ENCODE data around the gene MUTYH.
A peak's percentile ranks its signal among the peaks of the same experiment; 100 is the strongest.
"Not testable (repeated sequence)": the region's sequence is repeated elsewhere in the genome, so short reads cannot be mapped to it uniquely, and the experiment has no call there.

The MUTYH gene

DNA sequence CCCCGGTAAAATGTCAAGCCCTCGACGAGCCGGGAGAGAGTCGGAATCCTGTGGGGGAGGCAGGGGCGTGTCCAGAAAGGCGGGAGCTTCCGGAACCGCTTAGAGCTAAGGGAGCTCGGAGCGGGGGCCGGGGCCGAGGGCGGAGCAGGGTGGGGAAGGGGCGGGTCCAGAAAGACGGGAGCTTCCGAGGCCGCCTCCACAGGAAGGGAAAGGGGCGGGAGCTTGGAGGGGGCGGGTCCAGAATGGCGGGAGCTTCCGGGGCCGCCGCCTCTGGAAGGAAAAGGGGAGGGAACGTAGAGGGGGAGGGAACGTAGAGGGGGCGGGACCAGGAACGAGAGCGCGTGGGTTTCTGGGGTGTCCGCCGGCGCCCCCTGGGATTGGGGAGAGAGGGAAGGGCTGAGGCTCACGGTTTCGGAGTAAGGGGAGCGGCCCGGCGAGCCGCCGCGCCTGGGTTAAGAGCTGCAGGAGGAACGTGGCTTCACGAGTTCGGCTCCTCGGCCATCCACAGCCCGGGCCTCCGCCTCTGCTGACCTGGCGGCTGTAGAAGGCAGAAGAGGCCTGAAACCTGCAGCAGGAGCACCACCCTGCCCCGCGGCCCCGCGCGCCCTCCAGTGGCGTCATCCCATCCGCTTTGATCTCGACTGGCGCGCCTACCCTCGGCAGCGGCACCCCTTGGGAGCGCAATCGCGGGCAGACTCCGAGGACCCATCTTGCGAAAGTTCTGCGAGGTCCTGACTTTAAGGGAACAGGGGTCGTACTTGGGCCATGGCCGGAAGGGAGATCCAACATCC, 36.5 kb downstream of the MUTYH start:
- Histone ChIP-seq H3K4me1 (ENCODE audit: control insufficient read depth, insufficient read depth, low read length, poor library complexity, severe bottlenecking) (peaks cover 6% of the 10 kb centered on the region), H3K4me3 (ENCODE audit: insufficient read depth, low read depth, low read length, poor library complexity, severe bottlenecking) (peak overlapping the region; percentile 87), H3K27me3 (replicated peaks; ENCODE audit: control insufficient read depth, insufficient read depth, low read length, poor library complexity, severe bottlenecking) (no peaks in the 10 kb centered on the region), H3K9me3 (ENCODE audit: control insufficient read depth, low read length) (no peaks in the 10 kb centered on the region), H3K36me3 (ENCODE audit: control insufficient read depth, insufficient read depth, low read length) (no peaks in the 10 kb centered on the region), H3K27ac (ENCODE audit: insufficient read depth, low read length, poor library complexity, severe bottlenecking) (peak overlapping the region; percentile 83)
- DNase-seq = peak; percentile 95 to 98 (median 96)

- H3K36me3 ChIP-seq (ENCODE audit: control insufficient read depth, insufficient read depth, low read length) = no peaks in the 10 kb centered on the region
- no peak overlapping the region for H3K27ac ChIP-seq (ENCODE audit: insufficient read depth, low read length, poor library complexity, severe bottlenecking)
- DNase-seq = no peak
- H3K4me1 ChIP-seq (ENCODE audit: control insufficient read depth, insufficient read depth, low read length, poor library complexity, severe bottlenecking) = peaks cover 6% of the 10 kb centered on the region
- H3K27me3 ChIP-seq (replicated peaks; ENCODE audit: control insufficient read depth, insufficient read depth, low read length, poor library complexity, severe bottlenecking) = no peaks in the 10 kb centered on the region
- H3K9me3 ChIP-seq (ENCODE audit: control insufficient read depth, low read length) = no peaks in the 10 kb centered on the region
- peak overlapping the region; percentile 87 for H3K4me3 ChIP-seq (ENCODE audit: insufficient read depth, low read depth, low read length, poor library complexity, severe bottlenecking)
Measured at GRCh38 chr1:45302505-45303150, 37.6 kb downstream of the MUTYH start.

- no peak for DNase-seq
- H3K4me3 ChIP-seq (ENCODE audit: insufficient read depth, low read depth, low read length, poor library complexity, severe bottlenecking) = no peak overlapping the region
- H3K9me3 ChIP-seq (ENCODE audit: control insufficient read depth, low read length) = no peaks in the 10 kb centered on the region
- no peak overlapping the region for H3K27ac ChIP-seq (ENCODE audit: insufficient read depth, low read length, poor library complexity, severe bottlenecking)
- H3K27me3 ChIP-seq (replicated peaks; ENCODE audit: control insufficient read depth, insufficient read depth, low read length, poor library complexity, severe bottlenecking) = no peaks in the 10 kb centered on the region
- H3K4me1 ChIP-seq (ENCODE audit: control insufficient read depth, insufficient read depth, low read length, poor library complexity, severe bottlenecking) = peaks cover 6% of the 10 kb centered on the region
- no peaks in the 10 kb centered on the region for H3K36me3 ChIP-seq (ENCODE audit: control insufficient read depth, insufficient read depth, low read length)
Measured at GRCh38 chr1:45300669-45300997, 39.6 kb downstream of the MUTYH start.

DNA sequence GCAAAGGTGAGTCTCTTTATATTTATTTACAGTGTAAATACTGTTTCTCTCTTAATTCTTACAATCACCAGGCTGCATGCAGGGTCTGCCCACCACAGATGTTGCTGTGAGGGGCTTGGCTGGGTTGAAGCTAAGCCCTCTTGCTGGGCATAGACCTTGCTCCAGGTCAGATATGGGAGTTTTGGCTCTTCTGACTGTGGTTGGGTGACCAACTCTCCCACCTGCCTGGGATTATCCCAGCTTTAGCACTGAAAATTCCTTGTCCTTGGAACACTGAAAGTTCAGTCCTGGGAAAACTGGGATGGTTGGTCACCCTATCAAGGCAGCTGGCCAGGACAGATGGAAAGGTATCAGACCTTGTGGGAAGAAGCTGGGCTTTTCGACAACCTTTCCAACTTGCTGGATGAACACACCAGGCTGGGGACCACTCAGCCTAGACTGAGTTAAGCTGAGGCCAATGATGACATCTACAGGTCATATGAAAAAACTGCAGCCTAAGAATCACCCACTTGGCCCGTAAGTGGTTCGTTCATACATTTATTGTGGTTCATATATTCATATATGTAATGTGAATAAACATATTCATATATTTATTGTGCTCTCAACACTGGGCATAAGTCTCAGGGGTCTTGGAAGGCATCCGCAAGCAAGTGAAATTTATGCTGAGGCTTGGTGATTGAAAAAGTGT, 40.1 kb downstream of the MUTYH start:
- Histone ChIP-seq H3K36me3 (ENCODE audit: control insufficient read depth, insufficient read depth, low read length) (no peaks in the 10 kb centered on the region), H3K9me3 (ENCODE audit: control insufficient read depth, low read length) (no peaks in the 10 kb centered on the region), H3K4me3 (ENCODE audit: insufficient read depth, low read depth, low read length, poor library complexity, severe bottlenecking) (no peak overlapping the region), H3K27ac (ENCODE audit: insufficient read depth, low read length, poor library complexity, severe bottlenecking) (no peak overlapping the region), H3K27me3 (replicated peaks; ENCODE audit: control insufficient read depth, insufficient read depth, low read length, poor library complexity, severe bottlenecking) (no peaks in the 10 kb centered on the region), H3K4me1 (ENCODE audit: control insufficient read depth, insufficient read depth, low read length, poor library complexity, severe bottlenecking) (peaks cover 6% of the 10 kb centered on the region)
- peak in 1 of 3 donors; percentile 18 for DNase-seq

GRCh38 chr1:45299296-45299695, 40.9 kb downstream of the MUTYH start:
- Histone ChIP-seq H3K4me3 (ENCODE audit: insufficient read depth, low read depth, low read length, poor library complexity, severe bottlenecking) (no peak overlapping the region), H3K27me3 (replicated peaks; ENCODE audit: control insufficient read depth, insufficient read depth, low read length, poor library complexity, severe bottlenecking) (no peaks in the 10 kb centered on the region), H3K4me1 (ENCODE audit: control insufficient read depth, insufficient read depth, low read length, poor library complexity, severe bottlenecking) (peaks cover 2% of the 10 kb centered on the region), H3K9me3 (ENCODE audit: control insufficient read depth, low read length) (no peaks in the 10 kb centered on the region), H3K27ac (ENCODE audit: insufficient read depth, low read length, poor library complexity, severe bottlenecking) (no peak overlapping the region), H3K36me3 (ENCODE audit: control insufficient read depth, insufficient read depth, low read length) (no peaks in the 10 kb centered on the region)
- no peak for DNase-seq

GRCh38 chr1:45297666-45298356, 42.4 kb downstream of the MUTYH start:
- no peaks in the 10 kb centered on the region for H3K36me3 ChIP-seq (ENCODE audit: control insufficient read depth, insufficient read depth, low read length)
- H3K4me3 ChIP-seq (ENCODE audit: insufficient read depth, low read depth, low read length, poor library complexity, severe bottlenecking) = no peak overlapping the region
- no peak for DNase-seq
- H3K9me3 ChIP-seq (ENCODE audit: control insufficient read depth, low read length) = no peaks in the 10 kb centered on the region
- H3K4me1 ChIP-seq (ENCODE audit: control insufficient read depth, insufficient read depth, low read length, poor library complexity, severe bottlenecking) = no peaks in the 10 kb centered on the region
- H3K27me3 ChIP-seq (replicated peaks; ENCODE audit: control insufficient read depth, insufficient read depth, low read length, poor library complexity, severe bottlenecking) = no peaks in the 10 kb centered on the region
- H3K27ac ChIP-seq (ENCODE audit: insufficient read depth, low read length, poor library complexity, severe bottlenecking) = no peak overlapping the region

- Histone ChIP-seq H3K9me3 (ENCODE audit: control insufficient read depth, low read length) (no peaks in the 10 kb centered on the region), H3K27me3 (replicated peaks; ENCODE audit: control insufficient read depth, insufficient read depth, low read length, poor library complexity, severe bottlenecking) (no peaks in the 10 kb centered on the region), H3K27ac (ENCODE audit: insufficient read depth, low read length, poor library complexity, severe bottlenecking) (no peak overlapping the region), H3K4me1 (ENCODE audit: control insufficient read depth, insufficient read depth, low read length, poor library complexity, severe bottlenecking) (no peaks in the 10 kb centered on the region), H3K36me3 (ENCODE audit: control insufficient read depth, insufficient read depth, low read length) (no peaks in the 10 kb centered on the region), H3K4me3 (ENCODE audit: insufficient read depth, low read depth, low read length, poor library complexity, severe bottlenecking) (no peak overlapping the region)
- DNase-seq = no peak
Measured at GRCh38 chr1:45291716-45292115, 48.5 kb downstream of the MUTYH start.

GRCh38 chr1:45291002-45291401, 49.2 kb downstream of the MUTYH start:
- H3K4me1 ChIP-seq (ENCODE audit: control insufficient read depth, insufficient read depth, low read length, poor library complexity, severe bottlenecking); H3K4me3 ChIP-seq (ENCODE audit: insufficient read depth, low read depth, low read length, poor library complexity, severe bottlenecking); H3K9me3 ChIP-seq (ENCODE audit: control insufficient read depth, low read length); H3K27me3 ChIP-seq (replicated peaks; ENCODE audit: control insufficient read depth, insufficient read depth, low read length, poor library complexity, severe bottlenecking); H3K27ac ChIP-seq (ENCODE audit: insufficient read depth, low read length, poor library complexity, severe bottlenecking); H3K36me3 ChIP-seq (ENCODE audit: control insufficient read depth, insufficient read depth, low read length); DNase-seq: not testable (repeated sequence)

DNA sequence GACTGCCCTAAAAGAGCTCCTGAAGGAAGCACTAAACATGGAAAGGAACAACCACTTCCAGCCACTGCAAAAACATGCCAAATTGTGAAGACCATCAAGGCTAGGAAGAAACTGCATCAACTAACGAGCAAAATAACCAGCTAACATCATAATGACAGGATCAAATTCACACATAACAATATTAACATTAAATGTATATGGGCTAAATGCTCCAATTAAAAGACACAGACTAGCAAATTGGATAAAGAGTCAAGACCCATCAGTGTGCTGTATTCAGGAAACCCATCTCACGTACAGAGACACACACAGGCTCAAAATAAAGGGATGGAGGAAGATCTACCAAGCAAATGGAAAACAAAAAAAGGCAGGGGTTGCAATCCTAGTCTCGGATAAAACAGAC, 53.7 kb downstream of the MUTYH start:
- not testable (repeated sequence) for H3K4me3 ChIP-seq (ENCODE audit: insufficient read depth, low read depth, low read length, poor library complexity, severe bottlenecking); DNase-seq; H3K27ac ChIP-seq (ENCODE audit: insufficient read depth, low read length, poor library complexity, severe bottlenecking); H3K4me1 ChIP-seq (ENCODE audit: control insufficient read depth, insufficient read depth, low read length, poor library complexity, severe bottlenecking); H3K9me3 ChIP-seq (ENCODE audit: control insufficient read depth, low read length); H3K27me3 ChIP-seq (replicated peaks; ENCODE audit: control insufficient read depth, insufficient read depth, low read length, poor library complexity, severe bottlenecking); H3K36me3 ChIP-seq (ENCODE audit: control insufficient read depth, insufficient read depth, low read length)

GRCh38 chr1:45284858-45285257, 55.4 kb downstream of the MUTYH start:
- not testable (repeated sequence) for H3K4me1 ChIP-seq (ENCODE audit: control insufficient read depth, insufficient read depth, low read length, poor library complexity, severe bottlenecking); H3K36me3 ChIP-seq (ENCODE audit: control insufficient read depth, insufficient read depth, low read length); DNase-seq

More at GRCh38 chr1:45284858-45285257, 55.4 kb downstream of the MUTYH start:
- not testable (repeated sequence) for H3K9me3 ChIP-seq (ENCODE audit: control insufficient read depth, low read length); H3K4me3 ChIP-seq (ENCODE audit: insufficient read depth, low read depth, low read length, poor library complexity, severe bottlenecking); H3K27me3 ChIP-seq (replicated peaks; ENCODE audit: control insufficient read depth, insufficient read depth, low read length, poor library complexity, severe bottlenecking); H3K27ac ChIP-seq (ENCODE audit: insufficient read depth, low read length, poor library complexity, severe bottlenecking)
